HUES64 (cell line): ENCODE results near the gene CDK4.

Source experiments
- H3K27ac ChIP-seq: 2 replicates; pipeline ENCODE4 v1.7.0; 2013; ENCODE audit warnings: low read depth, low read length, inconsistent platforms
- H3K27me3 ChIP-seq: 2 replicates; pipeline ENCODE4 v1.6.1; 2013; ENCODE audit warnings: mild to moderate bottlenecking, low read length; ENCODE audit not compliant: insufficient read depth
- H3K36me3 ChIP-seq: 2 replicates; pipeline ENCODE4 v1.6.1; 2013; ENCODE audit warnings: mild to moderate bottlenecking, low read length; ENCODE audit not compliant: insufficient read depth
- H3K4me1 ChIP-seq: 2 replicates; pipeline ENCODE4 v1.6.1; 2013; ENCODE audit warnings: mild to moderate bottlenecking, low read length, moderate library complexity; ENCODE audit not compliant: insufficient read depth
- H3K4me3 ChIP-seq: 2 replicates; pipeline ENCODE4 v1.5.1; 2013; ENCODE audit warnings: mild to moderate bottlenecking, low read length, moderate library complexity
- H3K9ac ChIP-seq: 2 replicates; pipeline ENCODE4 v1.6.1; 2013; ENCODE audit warnings: mild to moderate bottlenecking, low read depth, low read length
- H3K9me3 ChIP-seq: 2 replicates; pipeline ENCODE4 v1.6.1; 2013; ENCODE audit warnings: low read depth, low read length; ENCODE audit not compliant: insufficient read depth
- WGBS: fragments of 150-250, 120-280 bp; methylation state at CpG from one replicate; pipeline ENCODE4 v1.1.7; 2013; ENCODE audit warnings: missing lambda C conversion rate; 5-methylcytosine and 5-hydroxymethylcytosine counted together

Gene CDK4

GRCh38 chr12:57771236-57771872 lies 19.2 kb upstream of the CDK4 start:
- WGBS = 2% methylated on average over 14 of the region's 16 CpGs
- peak overlapping the region; percentile 99 for H3K27ac ChIP-seq
- H3K9ac ChIP-seq = peak overlapping the region; percentile 97
- peak overlapping the region; percentile 76 for H3K4me3 ChIP-seq
- H3K36me3 ChIP-seq = peaks cover 33% of the 10 kb centered on the region
- H3K4me1 ChIP-seq = peaks cover 16% of the 10 kb centered on the region
- peaks cover 26% of the 10 kb centered on the region for H3K27me3 ChIP-seq
- no peaks in the 10 kb centered on the region for H3K9me3 ChIP-seq

GRCh38 chr12:57770734-57771133 lies 18.6 kb upstream of the CDK4 start:
- no peak overlapping the region for H3K27ac ChIP-seq
- H3K4me1 ChIP-seq = peaks cover 17% of the 10 kb centered on the region
- H3K9me3 ChIP-seq = no peaks in the 10 kb centered on the region
- peak overlapping the region; percentile 76; the same call in 1 of the 2 replicates for H3K4me3 ChIP-seq
- H3K27me3 ChIP-seq = peaks cover 32% of the 10 kb centered on the region
- WGBS = 91% methylated on average over 4 of the region's 4 CpGs
- peaks cover 33% of the 10 kb centered on the region for H3K36me3 ChIP-seq
- no peak overlapping the region for H3K9ac ChIP-seq

GRCh38 chr12:57769594-57769993 lies 17.5 kb upstream of the CDK4 start:
- Histone ChIP-seq H3K9ac (no peak overlapping the region), H3K27ac (no peak overlapping the region), H3K27me3 (peaks cover 43% of the 10 kb centered on the region), H3K4me1 (peaks cover 17% of the 10 kb centered on the region), H3K4me3 (no peak overlapping the region), H3K36me3 (peaks cover 33% of the 10 kb centered on the region), H3K9me3 (no peaks in the 10 kb centered on the region)
- WGBS = 96% methylated on average over 11 of the region's 11 CpGs

GRCh38 chr12:57767876-57768275 lies 15.8 kb upstream of the CDK4 start:
- Histone ChIP-seq H3K4me1 (peaks cover 15% of the 10 kb centered on the region), H3K9me3 (no peaks in the 10 kb centered on the region), H3K9ac (no peak overlapping the region), H3K4me3 (no peak overlapping the region), H3K27ac (no peak overlapping the region), H3K36me3 (peaks cover 33% of the 10 kb centered on the region), H3K27me3 (peaks cover 50% of the 10 kb centered on the region)
- WGBS = 92% methylated on average over 3 of the region's 3 CpGs

GRCh38 chr12:57767305-57767698 lies 15.2 kb upstream of the CDK4 start:
- Histone ChIP-seq H3K4me1 (peaks cover 15% of the 10 kb centered on the region), H3K36me3 (peaks cover 33% of the 10 kb centered on the region), H3K27ac (peak overlapping the region; percentile 32; the same call in 1 of the 2 replicates), H3K9ac (no peak overlapping the region), H3K4me3 (peak overlapping the region; percentile 56; the same call in 1 of the 2 replicates), H3K27me3 (peaks cover 55% of the 10 kb centered on the region), H3K9me3 (no peaks in the 10 kb centered on the region)

- WGBS = 5% methylated on average over 38 of the region's 38 CpGs
- H3K9me3 ChIP-seq = no peaks in the 10 kb centered on the region
- H3K36me3 ChIP-seq = peaks cover 33% of the 10 kb centered on the region
- H3K4me1 ChIP-seq = peaks cover 15% of the 10 kb centered on the region
- peak within 1 kb of the TSS; percentile 56 for H3K4me3 ChIP-seq
- peaks cover 59% of the 10 kb centered on the region for H3K27me3 ChIP-seq
- H3K27ac ChIP-seq = peak within 1 kb of the TSS; percentile 32; the same call in 1 of the 2 replicates
- no peak within 1 kb of the TSS; the same call in 1 of the 2 replicates for H3K9ac ChIP-seq
These were observed 14.6 kb upstream of the CDK4 start, which contains the start of gene CYP27B1 for GRCh38 chr12:57766464-57767304. TSS of gene CYP27B1 (minus strand) at chr12:57767078. CDS start at chr12:57767041, 37 bp downstream.

GRCh38 chr12:57765698-57766463 lies 13.8 kb upstream of the CDK4 start:
- Histone ChIP-seq H3K9me3 (no peaks in the 10 kb centered on the region), H3K27ac (no peak overlapping the region), H3K4me3 (peak overlapping the region; percentile 56), H3K27me3 (peaks cover 59% of the 10 kb centered on the region), H3K9ac (no peak overlapping the region; the same call in 1 of the 2 replicates), H3K36me3 (peaks cover 31% of the 10 kb centered on the region), H3K4me1 (peaks cover 10% of the 10 kb centered on the region)
- 4% methylated on average over 40 of the region's 40 CpGs for WGBS

GRCh38 chr12:57765003-57765697 lies 13.0 kb upstream of the CDK4 start:
- Histone ChIP-seq H3K4me1 (peaks cover 9% of the 10 kb centered on the region), H3K4me3 (peak overlapping the region; percentile 56), H3K36me3 (peaks cover 24% of the 10 kb centered on the region), H3K9me3 (no peaks in the 10 kb centered on the region), H3K9ac (peak overlapping the region; percentile 11), H3K27me3 (peaks cover 59% of the 10 kb centered on the region), H3K27ac (no peak overlapping the region)
- 1% methylated on average over 60 of the region's 60 CpGs for WGBS

GRCh38 chr12:57764662-57765002 lies 12.5 kb upstream of the CDK4 start:
- H3K9me3 ChIP-seq = no peaks in the 10 kb centered on the region
- WGBS = 23% methylated on average over 17 of the region's 17 CpGs
- H3K27ac ChIP-seq = no peak overlapping the region
- H3K36me3 ChIP-seq = peaks cover 19% of the 10 kb centered on the region
- peak overlapping the region; percentile 11 for H3K9ac ChIP-seq
- peaks cover 59% of the 10 kb centered on the region for H3K27me3 ChIP-seq
- peak overlapping the region; percentile 56 for H3K4me3 ChIP-seq
- H3K4me1 ChIP-seq = peaks cover 9% of the 10 kb centered on the region

- 78% methylated on average over 6 of the region's 6 CpGs for WGBS
- H3K9me3 ChIP-seq = no peaks in the 10 kb centered on the region
- H3K36me3 ChIP-seq = peaks cover 14% of the 10 kb centered on the region
- no peak overlapping the region for H3K27ac ChIP-seq
- H3K4me1 ChIP-seq = peaks cover 9% of the 10 kb centered on the region
- H3K27me3 ChIP-seq = peaks cover 59% of the 10 kb centered on the region
- H3K4me3 ChIP-seq = peak overlapping the region; percentile 56
- no peak overlapping the region for H3K9ac ChIP-seq
These were observed 12.0 kb upstream of the CDK4 start for GRCh38 chr12:57763881-57764661.
